GM18907 (cell line): ENCODE results near the gene AGBL4.

Experiments
- ATAC-seq: cut with Tn5 transposase; IDR thresholded peaks from one replicate; pipeline ENCODE4 v1.9.1; 2021; ENCODE audit warnings: mild to moderate bottlenecking, moderate library complexity; ENCODE audit not compliant: unreplicated experiment

The AGBL4 gene

DNA sequence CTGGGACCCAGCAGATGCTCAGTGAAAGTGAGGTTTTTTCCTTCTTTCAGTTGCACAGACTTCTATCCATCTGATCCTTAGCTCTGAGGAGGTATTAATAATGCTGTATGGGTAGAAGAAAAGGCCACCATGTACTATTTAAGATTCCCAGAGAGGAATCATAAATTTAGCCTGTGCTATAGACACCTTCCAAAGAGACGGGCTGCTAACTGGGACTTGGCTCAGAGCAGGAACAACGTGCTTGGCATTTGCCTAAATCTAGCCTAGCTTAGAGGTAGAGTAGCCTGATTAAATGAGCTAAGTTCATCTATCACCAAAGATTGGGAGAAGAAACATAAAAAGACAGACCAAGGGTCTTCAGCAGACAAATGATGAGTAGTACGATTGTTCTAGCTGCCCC, 1070.1 kb downstream of the AGBL4 start:
- ATAC-seq, result no peak

DNA sequence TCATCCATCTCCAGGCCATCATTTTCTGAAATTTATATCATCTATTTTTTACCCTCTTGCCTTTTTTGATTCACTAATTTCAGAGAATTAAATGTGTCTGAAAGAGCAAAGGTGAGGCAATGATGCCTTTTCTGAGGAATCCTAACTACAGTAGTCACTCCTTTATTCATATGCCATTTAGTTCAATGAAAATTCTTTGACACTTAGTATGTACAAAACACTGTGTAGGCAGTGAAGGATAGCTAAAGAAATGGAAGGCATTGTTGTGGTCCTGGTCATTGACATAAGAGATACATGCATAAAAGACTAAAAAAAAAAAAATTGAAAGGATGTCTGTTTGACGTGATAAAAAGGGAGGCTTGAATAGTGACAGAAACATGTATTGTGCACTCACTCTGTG, 1075.2 kb downstream of the AGBL4 start:
- no peak for ATAC-seq

DNA sequence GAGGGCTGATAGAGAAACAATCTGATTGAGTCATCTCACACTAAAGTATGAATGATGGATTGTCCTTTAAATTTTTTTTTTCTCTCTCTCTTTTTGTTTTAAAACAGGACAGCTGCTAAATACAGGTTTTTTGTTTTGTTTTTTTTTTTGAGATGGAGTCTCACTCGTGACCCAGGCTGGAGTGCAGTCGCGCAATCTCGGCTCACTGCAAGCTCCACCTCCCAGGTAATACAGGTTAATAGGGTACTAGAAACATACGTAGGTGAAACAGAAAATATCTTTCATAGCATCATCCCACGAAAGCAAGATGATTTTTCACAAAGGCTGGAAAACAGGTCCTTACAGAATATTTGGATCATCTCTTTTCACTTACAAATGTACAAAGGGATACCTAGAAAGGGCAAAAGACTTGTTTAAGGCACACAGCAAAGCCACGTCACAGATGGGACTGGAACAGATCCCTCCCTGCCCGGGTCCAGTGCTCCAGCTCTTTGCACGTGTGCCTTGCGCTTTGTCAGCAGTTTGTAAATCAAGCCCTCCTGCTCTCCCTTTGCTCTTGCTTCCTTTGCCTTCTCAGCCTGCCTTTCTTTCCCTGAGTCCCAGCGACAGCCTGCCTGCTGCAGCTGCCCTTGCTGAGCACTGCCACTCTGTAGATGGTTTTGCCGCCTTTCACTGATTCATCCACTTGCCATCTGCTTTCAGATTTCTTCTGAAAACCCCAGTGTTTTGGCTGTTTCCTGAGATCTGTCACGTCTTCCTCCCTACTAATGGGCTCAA, 1075.8 kb downstream of the AGBL4 start:
- ATAC-seq, result no peak

DNA sequence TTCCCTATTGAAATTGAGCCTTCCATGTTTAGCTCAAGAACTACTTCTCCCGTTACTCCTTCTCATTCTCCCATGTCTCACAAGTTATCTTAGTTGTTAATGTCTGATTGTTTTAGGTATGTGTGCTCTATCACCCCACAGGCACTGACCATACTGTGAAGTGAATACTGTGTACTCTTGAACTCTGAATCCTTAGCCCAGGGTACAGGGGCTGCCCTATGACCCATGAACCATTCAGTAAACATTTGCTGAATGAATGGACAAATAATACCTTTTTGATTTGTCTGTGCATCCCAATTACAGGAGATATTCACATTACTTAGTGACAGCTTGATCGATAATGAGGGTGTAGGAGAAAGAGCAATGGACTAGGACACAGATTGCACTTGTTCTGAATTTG, 1077.7 kb downstream of the AGBL4 start:
- ATAC-seq, result no peak

DNA sequence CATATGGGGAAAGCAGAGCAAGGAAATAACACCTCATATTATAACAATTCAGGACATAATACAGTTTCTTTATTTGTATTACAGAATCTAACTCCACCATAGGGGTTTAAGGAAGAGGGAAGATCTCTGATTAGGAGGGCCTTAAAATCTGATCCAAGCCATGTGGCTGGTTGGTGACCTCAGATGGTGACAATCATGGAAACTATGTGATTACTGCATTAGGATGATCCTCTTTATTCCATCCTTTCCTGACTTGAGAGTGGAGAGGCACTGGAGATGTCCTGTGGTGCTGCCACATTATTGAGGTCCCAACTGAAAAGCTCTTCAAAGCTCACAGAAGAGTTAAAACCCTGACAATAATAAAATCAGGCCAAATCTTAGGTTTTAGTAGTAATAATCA, 1078.9 kb downstream of the AGBL4 start:
- no peak for ATAC-seq

DNA sequence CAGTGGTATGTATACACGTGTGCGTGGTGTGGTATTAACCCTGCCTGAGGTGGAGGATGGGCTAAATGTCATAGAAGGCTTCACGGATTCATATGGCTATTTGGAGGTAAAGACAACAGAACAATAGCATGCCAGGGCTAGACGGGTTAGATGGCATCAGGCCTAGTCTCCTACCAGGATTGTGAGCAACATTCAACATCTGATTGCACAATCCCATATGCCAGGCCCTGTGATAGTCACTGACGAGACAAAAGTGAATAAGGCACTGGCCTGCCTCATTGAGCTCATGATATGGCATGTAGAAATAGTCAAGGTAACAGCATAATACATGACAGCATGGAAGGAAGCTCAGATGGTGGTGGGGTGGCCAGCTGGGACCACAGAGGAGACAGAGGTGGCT, 1079.9 kb downstream of the AGBL4 start:
- no peak for ATAC-seq

DNA sequence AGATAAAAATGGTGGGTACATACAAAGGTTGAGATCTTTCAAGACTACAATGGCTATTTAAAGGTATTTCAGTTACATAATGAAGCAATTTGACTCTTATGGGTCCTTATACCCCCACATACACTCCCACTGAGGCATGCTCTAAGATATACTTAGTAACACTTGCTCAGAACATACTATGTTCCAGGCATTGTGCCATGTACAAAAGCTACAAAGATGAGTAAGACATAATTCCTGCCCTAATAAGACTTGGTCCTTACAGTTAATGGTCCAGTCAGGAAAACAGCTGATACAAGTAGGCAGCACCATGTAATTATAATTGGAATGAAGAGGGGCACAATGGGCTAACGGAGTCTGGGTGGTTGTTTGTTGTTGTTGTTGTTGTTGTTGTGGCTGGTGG, 1080.4 kb downstream of the AGBL4 start:
- no peak for ATAC-seq

DNA sequence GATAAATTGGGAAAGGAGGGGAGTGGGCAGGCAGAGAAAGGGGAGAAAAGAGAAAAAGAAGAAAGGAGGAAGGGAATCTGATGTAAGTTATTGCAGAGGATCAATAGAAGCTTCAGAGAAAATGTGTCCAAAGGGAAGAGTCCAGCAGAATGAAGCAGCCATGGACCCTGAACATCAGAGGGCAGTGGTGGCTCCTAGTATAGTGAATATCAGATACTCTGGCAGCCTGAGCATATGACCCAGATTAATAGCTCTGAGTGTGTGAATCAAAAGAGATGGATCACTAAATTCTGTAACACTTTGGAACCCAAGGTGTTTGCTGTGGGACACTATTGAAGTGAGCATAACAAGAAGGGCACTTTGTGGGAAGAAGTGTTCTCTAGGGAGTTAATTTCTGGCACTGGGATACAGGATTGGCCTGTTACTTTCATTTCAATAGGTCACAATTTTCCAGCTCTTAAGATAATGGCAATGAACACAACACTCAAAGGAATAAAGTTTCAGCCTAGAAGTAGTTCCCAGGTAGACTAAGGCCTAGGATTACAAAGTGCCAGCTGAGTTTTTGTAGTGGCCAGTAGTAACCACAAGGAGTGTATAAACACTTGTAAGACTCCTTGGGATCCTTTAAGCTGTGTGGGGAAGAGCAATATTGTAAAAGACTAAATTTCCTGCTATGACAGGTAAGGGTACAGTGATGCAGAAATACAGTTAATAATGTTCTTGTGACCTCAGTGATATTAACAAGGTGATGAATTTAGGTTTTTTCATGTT, 1082.6 kb downstream of the AGBL4 start:
- no peak for ATAC-seq

DNA sequence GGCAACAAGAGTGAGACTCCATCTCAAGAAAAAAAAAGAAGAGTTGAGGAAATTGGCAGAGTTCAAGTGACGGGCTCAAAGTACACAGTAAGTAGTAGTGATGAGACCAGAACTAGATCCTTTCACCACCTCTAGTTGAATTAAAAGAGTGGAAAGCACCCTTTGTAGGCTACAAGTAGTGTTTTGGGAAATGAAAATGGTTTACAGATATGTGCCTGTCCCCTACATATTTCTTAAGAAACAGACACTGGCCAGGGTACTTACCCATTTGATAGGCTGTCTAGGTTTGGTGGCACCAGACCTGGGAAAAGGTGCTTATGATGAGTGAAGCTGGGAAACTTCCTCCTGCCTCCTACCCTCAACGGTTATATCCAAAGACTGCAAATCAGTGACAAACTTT, 1083.4 kb downstream of the AGBL4 start:
- ATAC-seq, result no peak

DNA sequence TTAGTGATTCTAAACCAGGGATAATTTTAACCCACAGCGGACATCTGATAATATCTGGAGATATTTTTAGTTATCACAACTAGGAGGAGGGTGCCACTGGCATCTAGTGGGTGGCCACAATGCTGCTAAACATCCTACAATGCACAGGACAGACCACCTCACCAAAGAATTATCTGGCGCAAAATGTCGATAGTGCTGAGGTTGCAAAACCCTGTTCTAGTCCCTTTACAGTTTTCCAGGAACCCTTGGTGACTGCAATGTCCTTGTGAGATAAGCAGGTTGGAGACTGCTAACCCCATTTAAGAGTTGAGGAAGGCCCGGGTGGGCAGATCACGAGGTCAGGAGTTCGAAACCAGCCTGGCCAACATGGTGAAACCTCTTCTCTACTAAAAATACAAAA, 1083.9 kb downstream of the AGBL4 start:
- no peak for ATAC-seq

DNA sequence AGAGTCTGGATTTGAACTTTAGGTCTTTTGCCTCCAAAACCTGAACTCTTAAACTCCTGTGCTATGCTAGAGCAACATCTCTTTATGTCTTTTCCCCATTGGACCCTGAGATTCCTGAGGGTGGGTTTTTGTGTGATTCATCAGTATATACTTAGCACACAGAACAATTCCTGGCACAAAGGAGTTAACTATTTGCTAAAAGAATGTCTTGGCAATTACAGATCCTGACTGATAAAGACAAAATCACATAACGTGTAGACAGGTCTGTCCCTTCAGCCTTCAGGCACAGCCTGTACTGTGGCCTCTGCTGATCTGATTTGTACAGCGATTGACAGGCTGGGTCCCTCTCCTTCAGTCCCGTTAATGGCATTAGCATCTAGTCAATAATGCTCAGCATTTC, 1084.7 kb downstream of the AGBL4 start:
- no peak for ATAC-seq

DNA sequence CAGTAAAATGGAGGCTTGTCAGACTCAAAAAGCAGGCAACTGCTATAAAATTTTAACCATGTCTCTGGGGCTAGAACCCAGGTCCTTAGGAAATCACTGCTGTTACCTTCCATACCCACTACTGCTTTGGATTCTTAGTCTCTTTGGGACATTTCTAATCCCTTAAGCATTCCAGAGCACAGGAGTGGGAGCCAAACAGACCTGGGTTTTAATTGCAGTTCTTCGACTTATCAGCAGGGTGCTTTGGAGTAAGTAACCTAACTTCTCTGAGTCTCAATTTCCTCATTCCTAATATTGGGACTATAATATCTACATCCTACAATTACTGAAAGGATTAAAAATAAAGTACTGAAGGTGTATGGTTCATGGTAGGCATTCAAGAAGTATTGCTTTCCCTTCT, 1086.0 kb downstream of the AGBL4 start:
- no peak for ATAC-seq

DNA sequence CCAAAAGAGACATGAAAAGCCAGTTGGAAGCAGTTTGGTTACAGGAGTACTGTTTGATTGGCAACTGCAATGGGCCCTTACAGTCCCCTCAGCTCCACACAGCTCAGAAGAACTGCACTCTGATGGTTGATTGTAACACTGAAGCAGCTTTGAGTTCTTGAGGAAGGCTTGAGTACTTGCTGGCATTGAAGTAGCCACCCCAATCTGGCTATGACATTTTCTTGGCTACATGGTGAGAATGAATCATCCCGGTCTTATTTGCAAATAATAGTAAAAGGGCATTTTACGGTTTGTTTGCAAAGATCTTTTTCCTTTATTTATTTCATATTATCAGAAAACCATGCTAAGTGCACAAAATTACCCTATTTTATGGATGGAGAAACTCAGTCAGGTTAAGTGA, 1087.3 kb downstream of the AGBL4 start:
- no peak for ATAC-seq

DNA sequence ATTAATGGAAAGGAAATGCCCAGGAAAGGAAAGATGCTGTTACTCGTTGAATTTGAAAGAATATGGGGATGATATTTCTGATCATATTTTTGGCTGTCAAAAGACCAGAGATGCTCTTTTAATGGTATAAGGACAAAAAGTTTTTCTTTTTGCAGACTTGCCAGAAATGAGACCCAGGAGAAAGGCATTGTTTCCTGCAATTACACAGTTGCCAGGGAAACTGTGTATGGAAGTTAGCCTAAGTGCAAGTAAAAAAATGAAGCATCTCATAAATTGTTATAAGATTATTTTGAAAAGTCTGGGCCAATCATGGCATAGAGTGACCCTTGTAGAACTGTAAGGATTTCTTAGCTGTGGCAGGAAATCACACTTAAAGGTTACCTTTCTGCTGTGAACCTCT, 1091.4 kb downstream of the AGBL4 start:
- ATAC-seq, result no peak

DNA sequence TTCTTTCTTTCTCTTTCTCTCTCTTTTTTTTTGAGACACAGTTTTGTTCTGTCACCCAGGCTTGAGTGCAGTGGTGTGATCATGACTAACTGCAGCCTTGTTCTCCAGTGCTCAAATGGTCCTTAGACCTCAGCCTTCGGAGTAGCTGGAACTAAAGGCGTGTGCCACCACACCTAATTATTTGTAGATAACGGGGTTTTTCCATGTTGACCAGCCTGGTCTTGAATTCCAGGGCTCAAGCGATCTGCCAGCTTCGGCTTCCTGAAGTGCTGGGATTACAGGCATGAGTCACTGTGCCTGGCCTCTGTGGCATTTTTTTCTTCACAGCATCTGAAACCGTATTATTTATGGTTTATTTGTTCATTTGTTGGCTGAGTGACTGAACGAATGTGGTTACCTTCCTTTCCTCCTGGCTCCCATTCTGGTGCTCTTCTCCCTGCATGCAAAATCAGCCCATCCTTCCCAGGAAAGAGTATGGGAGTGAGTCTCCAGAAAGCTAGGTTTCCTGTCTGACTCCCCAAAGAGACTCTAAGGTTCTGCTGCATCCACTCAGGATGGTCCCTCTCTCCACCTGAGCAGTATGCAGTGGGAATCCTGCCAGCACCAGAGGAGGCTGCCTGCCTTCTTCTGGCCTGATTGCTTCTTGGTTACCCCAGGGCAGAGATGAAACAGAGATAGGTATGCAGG, 1092.1 kb downstream of the AGBL4 start:
- ATAC-seq, result no peak

DNA sequence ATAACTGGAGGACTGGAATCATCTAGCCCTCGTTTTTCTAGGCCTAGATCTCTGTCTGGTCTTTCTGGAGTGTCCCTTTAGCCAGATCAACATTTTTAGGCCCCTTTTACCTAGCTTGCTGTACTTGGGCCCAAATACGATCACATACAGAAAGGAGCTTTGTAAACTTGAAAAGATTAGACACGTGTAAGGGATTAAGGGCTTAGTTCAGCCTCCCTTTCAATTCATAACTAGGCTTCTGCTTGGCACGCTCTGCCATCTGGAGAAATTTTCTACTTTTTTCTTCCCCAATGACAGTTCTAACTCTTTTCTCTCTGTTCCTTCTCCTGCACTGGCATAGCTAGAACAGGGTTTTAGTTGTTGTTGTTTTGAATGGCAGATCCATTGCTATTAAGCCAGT, 1093.7 kb downstream of the AGBL4 start:
- no peak for ATAC-seq

DNA sequence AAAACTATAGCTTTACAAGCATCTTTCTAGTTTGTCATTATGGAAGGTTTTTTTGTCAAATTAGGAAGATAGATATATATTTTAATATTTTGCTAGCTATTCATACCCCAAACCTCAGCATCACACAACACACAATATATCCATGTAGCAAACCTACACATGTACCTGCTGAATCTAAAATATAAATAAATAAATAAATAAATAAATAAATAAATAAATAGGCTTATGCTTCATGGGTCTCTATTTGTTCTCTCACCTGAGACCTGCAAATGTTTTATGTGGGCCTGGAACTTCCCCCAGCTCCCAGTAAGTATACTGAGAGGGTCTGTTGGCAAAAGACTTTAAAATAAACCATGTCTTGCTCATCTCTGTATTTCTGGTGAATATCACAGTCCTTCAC, 1099.7 kb downstream of the AGBL4 start:
- no peak for ATAC-seq

DNA sequence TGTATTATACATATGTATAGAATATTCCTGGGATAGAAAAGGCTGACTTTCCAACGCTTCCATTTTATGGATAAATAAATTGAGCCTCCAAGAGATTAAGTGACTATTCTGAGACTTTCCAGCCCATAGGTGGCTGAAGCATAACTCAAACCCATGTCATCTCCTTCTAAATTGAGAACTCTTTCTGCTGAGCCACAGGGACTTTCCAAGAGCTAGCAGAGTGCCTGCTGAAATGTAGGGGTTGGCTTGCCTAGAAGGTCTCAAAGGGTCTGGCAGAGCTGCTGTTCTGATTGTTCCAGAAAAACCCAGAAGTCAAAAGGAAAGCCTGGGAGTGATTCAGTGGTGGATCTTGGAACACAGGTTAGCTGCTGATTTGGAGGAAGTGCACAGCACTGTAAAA, 1100.6 kb downstream of the AGBL4 start:
- ATAC-seq, result no peak

DNA sequence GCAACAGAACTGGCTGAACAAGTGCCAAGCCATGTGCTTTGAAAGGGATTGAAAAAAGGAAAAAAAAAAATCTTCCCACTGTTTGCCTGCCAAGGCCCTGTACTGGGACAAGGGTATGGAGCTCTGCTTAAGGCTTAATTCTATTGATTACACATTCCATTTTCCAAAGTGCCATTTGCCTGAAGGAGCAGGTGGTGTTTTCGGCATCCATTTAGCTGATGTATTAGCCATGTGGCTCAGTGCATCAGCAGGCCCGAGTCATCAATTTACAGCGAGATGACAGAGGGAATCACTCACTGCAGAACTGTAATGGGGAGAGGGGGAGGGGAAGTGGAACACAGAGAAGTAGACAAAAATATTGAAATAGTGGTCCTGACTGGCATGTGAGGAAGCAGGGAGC, 1102.9 kb downstream of the AGBL4 start:
- no peak for ATAC-seq

DNA sequence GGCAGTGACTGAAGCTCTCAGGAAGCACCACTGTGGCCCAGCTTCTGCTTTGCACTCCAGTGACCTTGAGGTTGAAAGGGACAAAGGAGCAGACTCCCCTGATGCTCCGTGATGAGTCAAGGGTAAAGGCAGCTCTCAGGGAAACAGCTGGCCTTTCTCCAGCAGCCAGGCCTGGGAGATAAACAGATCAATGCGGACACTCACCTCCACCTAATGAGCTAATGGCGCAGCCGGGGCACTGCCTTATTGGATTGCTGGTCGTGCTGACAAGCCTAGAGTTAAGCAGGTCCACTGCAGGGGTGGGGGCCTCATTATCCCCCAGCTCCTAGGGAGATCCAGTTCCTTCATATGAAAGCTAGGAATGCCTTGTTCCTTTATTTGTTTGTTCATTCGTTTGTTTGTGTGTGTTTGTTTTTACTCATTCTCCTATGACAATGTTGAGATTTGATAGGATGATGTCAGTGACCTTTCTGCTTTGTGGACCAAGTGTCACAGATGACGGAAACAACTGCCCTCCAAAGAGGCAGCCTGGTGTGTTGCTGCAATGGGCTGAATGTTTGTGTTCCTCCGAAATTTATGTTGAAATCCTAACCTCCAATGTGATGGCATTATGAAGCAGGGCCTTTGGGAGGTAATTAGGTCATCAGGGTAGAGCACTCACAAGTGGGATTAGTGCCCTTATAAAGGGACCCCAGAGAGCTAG, 1105.7 kb downstream of the AGBL4 start:
- ATAC-seq, result no peak

DNA sequence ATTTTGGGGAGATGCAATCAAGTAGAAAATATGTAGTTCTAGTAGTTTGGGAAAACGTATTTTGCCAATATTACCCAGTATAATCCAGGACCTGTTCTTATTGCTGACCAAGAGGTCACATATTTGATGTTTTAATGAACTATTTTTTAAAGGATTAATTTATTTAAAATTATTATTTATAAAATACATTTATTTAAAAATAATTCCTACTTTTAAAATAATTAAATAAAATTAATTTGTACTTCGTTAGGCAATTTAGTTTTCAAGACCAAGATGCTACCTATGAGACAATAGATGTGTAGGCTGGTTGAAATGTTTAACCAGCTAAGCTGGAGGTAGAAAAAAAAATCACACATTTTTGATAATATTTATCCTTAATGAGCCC, 1106.7 kb downstream of the AGBL4 start:
- ATAC-seq, result no peak
